Measurements from ENCODE around the gene NFKB1.

Gene NFKB1

GRCh38 chr4:102497986-102498385 lies 3.2 kb upstream of the NFKB1 start:
- DNase-seq, result no peak

DNA sequence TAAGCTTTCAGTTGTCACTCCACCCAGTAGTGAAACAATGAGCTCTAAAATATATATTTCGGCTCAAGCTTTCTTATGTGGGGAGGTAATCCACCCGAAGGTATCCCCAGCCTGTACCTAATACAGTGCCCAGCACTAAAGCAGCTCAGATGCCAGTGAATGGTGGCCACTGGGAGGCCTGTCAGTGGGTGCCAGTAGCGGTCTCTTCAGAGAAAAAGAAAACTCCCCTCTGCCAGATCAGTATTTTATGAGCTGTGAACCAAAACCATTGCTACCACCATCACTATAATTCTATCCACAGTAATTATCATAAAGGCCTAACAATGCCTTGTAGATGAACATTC lies 835 bp upstream of the NFKB1 start:
- peak in 1 of 2 experiments; percentile 43 for DNase-seq

- no peak for DNase-seq
Observed at GRCh38 chr4:102501447-102501696, 213 bp downstream of the NFKB1 start.

GRCh38 chr4:102502543-102502818 lies 1.3 kb downstream of the NFKB1 start:
- DNase-seq, result no peak

DNA sequence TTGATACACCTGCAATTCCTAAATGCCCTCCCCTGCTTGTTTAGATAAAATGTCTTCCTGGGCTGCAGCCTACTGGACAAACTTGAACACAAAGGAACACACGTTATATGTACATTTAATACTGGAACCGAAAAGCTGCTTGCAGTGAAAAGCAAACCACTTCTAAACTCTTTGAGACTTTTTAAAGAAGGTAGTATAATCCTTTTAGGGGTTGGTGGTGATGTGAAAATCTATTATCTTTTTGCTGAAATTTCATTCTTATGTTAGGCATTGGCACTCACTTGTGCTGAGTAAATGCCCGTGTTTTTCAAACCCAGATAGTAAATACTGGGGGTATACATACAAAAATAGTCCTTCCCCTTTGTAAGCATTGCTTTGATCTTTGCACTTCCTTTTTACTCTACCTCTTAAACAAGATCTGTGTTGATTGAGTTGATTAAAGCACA lies 2.2 kb downstream of the NFKB1 start:
- DNase-seq, result peak; percentile 1 to 27

- no peak for DNase-seq
Observed at GRCh38 chr4:102503831-102504786, 3.0 kb downstream of the NFKB1 start.

- no peak for DNase-seq
Observed at GRCh38 chr4:102504941-102505340, 3.8 kb downstream of the NFKB1 start.

GRCh38 chr4:102505708-102506107 lies 4.5 kb downstream of the NFKB1 start:
- DNase-seq, result no peak

DNA sequence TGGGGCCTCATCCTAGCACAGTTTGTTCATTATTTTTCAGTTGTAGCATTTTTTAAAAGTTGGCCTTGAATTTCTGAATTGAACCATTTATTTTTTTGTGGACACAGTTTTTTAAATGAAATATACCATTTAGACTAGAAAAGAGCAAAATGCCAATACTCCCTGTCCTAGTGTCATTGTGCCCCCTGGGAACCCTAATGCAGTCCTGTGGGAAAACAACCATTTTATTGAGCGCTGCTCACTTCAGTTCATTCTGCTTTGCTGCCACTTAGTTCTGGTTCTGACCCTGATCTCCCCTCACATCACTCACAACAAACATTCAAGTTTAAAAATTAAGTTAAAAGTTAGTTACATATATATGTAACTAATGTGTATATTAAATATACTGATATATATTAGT lies 5.4 kb downstream of the NFKB1 start:
- DNase-seq, result no peak

GRCh38 chr4:102511830-102512605 lies 10.9 kb downstream of the NFKB1 start:
- DNase-seq, result no peak

GRCh38 chr4:102514298-102514964 lies 13.3 kb downstream of the NFKB1 start:
- DNase-seq, result no peak

GRCh38 chr4:102517753-102518152 lies 16.6 kb downstream of the NFKB1 start:
- no peak for DNase-seq

- DNase-seq, result no peak
Observed at GRCh38 chr4:102518703-102519131, 17.6 kb downstream of the NFKB1 start.

DNA sequence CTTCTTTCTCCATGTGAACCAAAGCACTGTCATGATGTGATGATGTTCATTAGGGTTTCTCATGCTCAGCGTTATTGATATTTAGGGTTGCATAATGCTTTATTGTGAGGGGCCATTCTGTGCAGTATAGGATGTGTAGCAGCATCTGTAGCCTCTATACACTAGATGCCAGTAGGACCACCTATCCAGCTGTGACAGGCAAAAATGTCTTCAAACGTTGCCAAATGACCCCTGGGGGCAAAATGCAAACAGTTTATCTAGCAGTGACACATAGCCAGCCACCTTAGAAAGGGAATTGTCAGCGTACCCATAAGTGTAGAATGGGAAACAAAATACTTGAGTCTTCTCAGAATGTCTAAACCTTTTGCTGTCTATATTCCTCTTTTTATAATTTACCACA lies 18.8 kb downstream of the NFKB1 start:
- no peak for DNase-seq

DNA sequence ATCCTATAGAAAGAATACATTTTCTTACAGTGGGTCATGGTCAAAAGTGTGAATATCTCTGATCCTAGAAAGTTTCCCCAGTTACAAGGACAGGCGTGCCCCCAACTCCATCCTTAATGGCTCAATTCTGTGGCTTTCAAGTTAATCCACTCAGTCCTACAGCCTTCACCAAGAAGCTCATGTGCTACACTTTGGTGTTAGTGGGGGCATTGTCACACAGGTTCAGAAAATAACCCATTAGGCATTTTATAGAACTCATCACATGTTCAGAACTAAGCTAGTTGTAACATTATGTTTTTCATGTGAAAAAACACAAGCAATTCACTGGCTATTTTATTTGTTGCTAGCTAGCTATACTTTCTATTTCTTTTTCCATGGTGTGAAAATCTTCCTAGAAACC lies 20.4 kb downstream of the NFKB1 start:
- DNase-seq, result no peak

- DNase-seq, result no peak
Observed at GRCh38 chr4:102522031-102522440, 20.9 kb downstream of the NFKB1 start.

- no peak for DNase-seq
Observed at GRCh38 chr4:102524691-102525090, 23.5 kb downstream of the NFKB1 start.

GRCh38 chr4:102525097-102525496 lies 23.9 kb downstream of the NFKB1 start:
- no peak for DNase-seq

DNA sequence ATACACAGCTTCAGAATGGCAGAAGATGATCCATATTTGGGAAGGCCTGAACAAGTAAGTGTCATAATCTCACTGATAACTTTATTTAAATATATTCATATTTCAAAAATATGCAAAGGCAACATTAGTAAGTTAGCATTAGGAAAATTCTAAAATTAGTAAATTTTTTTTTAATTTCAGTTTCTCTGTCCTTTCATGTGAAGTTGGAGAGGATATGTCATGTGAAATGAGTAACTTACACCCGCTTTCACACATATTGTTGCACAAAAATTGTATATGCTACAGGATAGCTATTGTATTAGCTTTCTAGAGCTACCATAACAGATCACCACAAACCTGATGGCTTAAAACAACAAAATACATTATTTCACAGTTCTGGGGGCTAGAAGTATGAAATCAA lies 24.3 kb downstream of the NFKB1 start:
- DNase-seq, result no peak

DNA sequence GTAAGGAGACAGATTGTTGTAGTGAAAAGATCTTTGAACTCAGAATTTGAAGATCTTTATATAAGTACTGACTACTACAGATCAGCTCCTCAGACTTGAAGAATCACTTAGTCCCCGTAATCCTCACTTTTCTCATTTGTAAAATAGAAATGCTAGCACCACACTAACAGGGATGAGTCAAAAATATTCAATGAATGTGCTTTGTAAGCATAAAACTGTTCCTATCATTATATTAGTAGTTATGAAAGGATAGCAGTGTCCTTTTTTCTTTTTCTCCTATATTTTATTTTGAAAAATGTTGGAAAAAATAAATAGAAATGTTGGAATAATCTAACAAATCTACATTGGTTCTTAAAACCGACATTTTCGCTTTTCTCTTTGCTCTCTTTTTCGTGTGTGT lies 25.4 kb downstream of the NFKB1 start:
- DNase-seq, result no peak

- no peak for DNase-seq
Observed at GRCh38 chr4:102527695-102528283, 26.6 kb downstream of the NFKB1 start.

DNA sequence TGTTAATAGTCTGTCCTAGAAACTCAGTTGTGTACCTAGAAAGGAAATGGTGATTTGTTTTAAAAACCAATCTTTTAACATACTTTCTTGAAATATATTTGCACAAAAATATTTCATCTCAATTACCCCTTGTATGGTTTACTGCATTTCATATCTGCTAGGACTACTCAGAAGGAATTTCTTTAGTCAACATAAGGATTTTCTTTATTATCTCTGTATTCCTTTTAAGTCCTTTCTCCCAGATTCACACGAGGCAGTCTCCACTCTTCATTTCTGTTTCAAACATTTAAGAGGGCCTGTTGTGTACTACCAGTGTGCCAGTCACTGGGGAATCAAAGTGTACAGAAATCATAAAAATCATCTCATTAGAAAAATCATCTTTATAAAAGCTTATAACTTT lies 28.8 kb downstream of the NFKB1 start:
- DNase-seq, result no peak

GRCh38 chr4:102530986-102531385 lies 29.8 kb downstream of the NFKB1 start:
- DNase-seq, result no peak

DNA sequence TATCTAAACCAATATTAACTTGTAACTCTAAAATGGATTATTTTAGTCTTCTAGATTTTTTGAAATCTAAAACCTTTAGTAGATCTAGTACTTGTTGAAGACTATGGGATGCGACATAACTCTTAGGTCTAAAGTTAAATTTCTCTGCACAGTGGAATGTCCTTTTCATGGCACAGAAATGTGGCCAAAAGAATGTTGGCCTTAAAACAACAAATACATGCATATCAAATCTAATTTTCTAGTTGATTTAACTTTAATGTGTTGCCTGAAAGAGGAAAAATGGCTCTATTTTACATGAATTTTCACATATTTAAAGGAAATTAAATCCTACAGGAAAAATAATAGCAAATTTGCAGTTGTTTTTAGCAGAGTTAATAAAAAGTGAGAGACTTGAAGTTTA lies 30.3 kb downstream of the NFKB1 start:
- no peak for DNase-seq

Data from NCI-H2081 (cell line).